ENCODE data around the gene RNF111. TPM values are rescaled to one million over a fixed set of nuclear protein-coding genes. Genes with fewer than 3 reads are reported as not detected.

Gene RNF111
- total and polyA plus RNA-seq, 10 of the 15 experiments (the other 5 are each of a cell fraction or from before 2014, with no cell fraction given): 8.6 to 34.7 (median 15.7) TPM

GRCh38 chr15:58962662-58963565, 24.5 kb upstream of the RNF111 start (continued):
- TF ChIP-seq RB1 (IDR thresholded peaks at IDR 0.05; ENCODE audit: borderline replicate concordance): no peak

GRCh38 chr15:58966698-58967097, 20.8 kb upstream of the RNF111 start:
- intact Hi-C loops (cut with micrococcal nuclease; ENCODE audit: unreplicated experiment) (no loop called here), in situ Hi-C loops (cut with MboI) (no loop called here)
- H3K27me3 ChIP-seq (replicated peaks in 1 of 2; ENCODE audit: control insufficient read depth in 2 of 2, insufficient read depth in 2 of 2, low read length in 1 of 2): no peaks in the 10 kb centered on the region
- no peak for DNase-seq (ENCODE audit: low read depth, low spot score)
- H3K27ac ChIP-seq (ENCODE audit: control insufficient read depth, insufficient read depth): no peak overlapping the region
- WGBS (ENCODE audit: insufficient coverage, insufficient replicate concordance, low lambda C conversion rate, missing lambda C conversion rate): 36% methylated on average over 3 of the region's 3 CpGs
- H3K36me3 ChIP-seq (ENCODE audit: control insufficient read depth in 2 of 2, insufficient read depth in 2 of 2, low read length in 1 of 2): no peaks in the 10 kb centered on the region
- H3K79me2 ChIP-seq (ENCODE audit: control insufficient read depth, insufficient read depth, low read length): no peaks in the 10 kb centered on the region
- no peak overlapping the region for H2AFZ ChIP-seq (ENCODE audit: control insufficient read depth, low read depth, low read length)
- BruUV-seq (replicated peaks): no TSS peak
- H3K4me2 ChIP-seq (ENCODE audit: control insufficient read depth, insufficient read depth): no peak overlapping the region
- H3K4me1 ChIP-seq (ENCODE audit: control insufficient read depth, insufficient read depth, low read length): no peaks in the 10 kb centered on the region; the same call in 1 of the 2 replicates
- H3K4me3 ChIP-seq: no peak overlapping the region
- H3K9me3 ChIP-seq (replicated peaks; ENCODE audit: control insufficient read depth, insufficient read depth, low read length): no peaks in the 10 kb centered on the region
- FAIRE-seq: no peak
- POLR2A ChIA-PET: no interaction called here
- CTCF ChIA-PET: interaction anchor here (0.8 to 1.8 kb wide), 4 partner anchors 12 to 562 kb away, joined by 3 to 5 read pairs (median 3); no protein-coding TSS in a partner anchor
- TF ChIP-seq MXI1 (IDR thresholded peaks at IDR 0.05; ENCODE audit: low read depth, low read length): no peak
- H3K9ac ChIP-seq (ENCODE audit: control insufficient read depth, insufficient read depth, low read length): no peak overlapping the region
- ATAC-seq: no peak
- RAD21 ChIA-PET (ENCODE audit: unreplicated experiment): no interaction called here
- SMC1A ChIA-PET (ENCODE audit: uncharacterized antibody, unreplicated experiment): interaction anchor here (0.7 to 1.8 kb wide), 2 partner anchors 13 to 545 kb away, joined by 3 to 8 read pairs; no protein-coding TSS in a partner anchor
- H4K20me1 ChIP-seq (ENCODE audit: control insufficient read depth, insufficient read depth): no peaks in the 10 kb centered on the region

GRCh38 chr15:58967479-58967878, 20.0 kb upstream of the RNF111 start:
- ChIA-PET POLR2A (no interaction called here), CTCF (interaction anchor here (0.5 to 1.8 kb wide), 8 partner anchors 10 to 562 kb away, joined by 3 to 5 read pairs (median 3); no protein-coding TSS in a partner anchor), RAD21 (ENCODE audit: unreplicated experiment) (no interaction called here), SMC1A (ENCODE audit: uncharacterized antibody, unreplicated experiment) (interaction anchor here (1.0 to 1.8 kb wide), 2 partner anchors 12 to 32 kb away, joined by 3 to 8 read pairs; no protein-coding TSS in a partner anchor)
- in situ Hi-C loops (cut with MboI): no loop called here
- H3K4me1 ChIP-seq (ENCODE audit: control insufficient read depth, insufficient read depth, low read length): no peaks in the 10 kb centered on the region; the same call in 1 of the 2 replicates
- no peaks in the 10 kb centered on the region for H3K9me3 ChIP-seq (replicated peaks; ENCODE audit: control insufficient read depth, insufficient read depth, low read length)
- H3K27ac ChIP-seq (ENCODE audit: control insufficient read depth, insufficient read depth): no peak overlapping the region
- BruUV-seq (replicated peaks): no TSS peak
- intact Hi-C loops (cut with micrococcal nuclease; ENCODE audit: unreplicated experiment): no loop called here
- H3K36me3 ChIP-seq (ENCODE audit: control insufficient read depth in 2 of 2, insufficient read depth in 2 of 2, low read length in 1 of 2): no peaks in the 10 kb centered on the region
- no peak overlapping the region for H3K4me2 ChIP-seq (ENCODE audit: control insufficient read depth, insufficient read depth)
- no peak overlapping the region for H2AFZ ChIP-seq (ENCODE audit: control insufficient read depth, low read depth, low read length)
- H3K79me2 ChIP-seq (ENCODE audit: control insufficient read depth, insufficient read depth, low read length): no peaks in the 10 kb centered on the region
- DNase-seq (ENCODE audit: low read depth, low spot score) (no peak), FAIRE-seq (no peak), ATAC-seq (no peak)
- no peak overlapping the region for H3K9ac ChIP-seq (ENCODE audit: control insufficient read depth, insufficient read depth, low read length)
- H3K4me3 ChIP-seq: no peak overlapping the region
- WGBS (ENCODE audit: insufficient coverage, insufficient replicate concordance, low lambda C conversion rate, missing lambda C conversion rate): 76% methylated on average over 2 of the region's 2 CpGs
- H4K20me1 ChIP-seq (ENCODE audit: control insufficient read depth, insufficient read depth): no peaks in the 10 kb centered on the region
- TF ChIP-seq POLR2A (IDR thresholded peaks at IDR 0.05; ENCODE audit: low read depth, low read length) (no peak), PBX3 (IDR thresholded peaks at IDR 0.05; ENCODE audit: insufficient replicate concordance, low read depth, low read length) (no peak), SP1 (IDR thresholded peaks at IDR 0.05; ENCODE audit: low read depth, low read length) (no peak), ZBED1 (IDR thresholded peaks at IDR 0.05; ENCODE audit: borderline replicate concordance) (no peak), ZBTB4 (CRISPR knock-in tag; IDR thresholded peaks at IDR 0.05) (no peak)
- H3K27me3 ChIP-seq (replicated peaks in 1 of 2; ENCODE audit: control insufficient read depth in 2 of 2, insufficient read depth in 2 of 2, low read length in 1 of 2): no peaks in the 10 kb centered on the region

All from GM12878 (cell line).